NCI-H460 (cell line): Measurements from ENCODE around the gene PPP1R14B. TPM values are rescaled to one million over a fixed set of nuclear protein-coding genes. Genes with fewer than 3 reads are reported as not detected.

Experiments used
- DNase-seq: peaks from one replicate; pipeline ENCODE4 v3.0.0-alpha.2; 2016; ENCODE audit warnings: low read depth; ENCODE audit errors: extremely low read depth
- total RNA-seq: library from RNA; depleted of rRNA; stranded (reverse); fragments of >200 nt; shearing (Covaris generic); gene quantifications from 2 replicates; pipeline ENCODE4 v1.2.3, GENCODE V29; 2014

Gene PPP1R14B
- total RNA-seq, 1 experiment from 2014 or later, result 184 TPM

DNA sequence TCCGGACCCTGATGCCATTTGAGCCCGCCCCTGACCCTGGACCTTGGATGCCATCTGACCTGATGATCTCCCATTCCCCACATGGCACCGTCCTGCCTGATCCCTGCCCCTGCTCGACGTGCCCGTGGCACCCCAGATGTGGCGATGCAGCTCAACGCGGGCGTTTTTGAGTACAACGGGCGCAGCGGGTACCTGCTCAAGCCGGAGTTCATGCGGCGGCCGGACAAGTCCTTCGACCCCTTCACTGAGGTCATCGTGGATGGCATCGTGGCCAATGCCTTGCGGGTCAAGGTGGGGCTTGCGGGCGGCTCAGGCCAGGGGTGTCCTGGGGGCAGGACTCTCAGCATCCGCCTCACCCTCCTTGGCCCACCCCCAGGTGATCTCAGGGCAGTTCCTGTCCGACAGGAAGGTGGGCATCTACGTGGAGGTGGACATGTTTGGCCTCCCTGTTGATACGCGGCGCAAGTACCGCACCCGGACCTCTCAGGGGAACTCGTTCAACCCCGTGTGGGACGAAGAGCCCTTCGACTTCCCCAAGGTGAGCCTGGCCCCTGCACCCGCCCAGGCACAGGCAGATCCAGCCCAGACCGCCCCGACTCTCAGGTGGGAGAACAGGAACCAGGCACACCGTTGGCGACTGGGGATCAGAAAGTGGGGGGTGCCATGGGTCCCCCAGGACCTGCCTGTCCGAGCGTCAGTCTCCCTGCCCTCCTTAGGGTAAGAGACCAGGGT lies 15.7 kb upstream of the PPP1R14B start:
- DNase-seq, result no peak

DNA sequence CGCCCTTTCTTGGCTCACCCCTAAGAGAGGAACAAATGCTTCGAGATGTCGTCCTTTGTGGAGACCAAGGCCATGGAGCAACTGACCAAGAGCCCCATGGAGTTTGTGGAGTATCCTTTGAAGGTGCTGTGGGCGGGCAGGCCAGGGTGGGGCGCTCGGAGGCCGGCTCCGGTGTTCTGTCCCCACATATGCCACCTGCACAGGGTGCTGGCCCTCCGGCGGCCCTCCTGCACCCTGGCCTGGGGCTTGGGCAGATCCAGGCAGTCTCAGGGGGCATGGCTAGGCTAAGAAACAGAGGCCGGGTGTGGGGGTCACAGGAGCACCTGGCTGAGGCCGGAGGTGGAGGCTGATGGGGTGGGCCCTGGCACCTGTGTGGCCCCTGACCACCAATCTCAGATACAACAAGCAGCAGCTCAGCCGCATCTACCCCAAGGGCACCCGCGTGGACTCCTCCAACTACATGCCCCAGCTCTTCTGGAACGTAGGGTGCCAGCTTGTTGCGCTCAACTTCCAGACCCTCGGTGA lies 14.9 kb upstream of the PPP1R14B start:
- no peak for DNase-seq

DNA sequence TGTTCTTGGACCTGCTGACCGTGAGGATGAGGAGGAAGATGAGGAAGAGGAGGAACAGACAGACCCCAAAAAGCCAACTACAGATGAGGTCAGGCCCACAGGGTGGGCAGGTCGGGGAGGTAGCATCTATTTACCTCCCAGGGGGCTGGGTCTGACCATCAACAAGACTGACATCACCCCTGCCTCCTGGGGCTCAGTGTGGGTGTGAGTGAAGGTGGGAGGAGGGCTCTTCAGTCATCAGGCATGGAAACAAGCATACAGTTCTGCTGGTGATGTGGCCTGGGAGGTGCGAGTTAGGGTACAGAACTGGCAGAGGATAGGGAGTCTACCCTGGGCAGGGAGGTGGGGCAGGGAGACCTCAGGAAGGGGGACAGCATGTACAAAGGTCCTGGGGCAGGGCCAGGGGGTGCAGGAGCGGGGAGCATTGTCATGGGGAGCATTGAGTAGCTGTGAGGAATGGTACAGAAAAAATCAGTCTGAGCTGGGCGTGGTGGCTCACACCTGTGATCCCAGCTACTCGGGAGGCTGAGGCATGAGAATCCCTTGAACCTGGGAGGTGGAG lies 13.5 kb upstream of the PPP1R14B start:
- no peak for DNase-seq

DNA sequence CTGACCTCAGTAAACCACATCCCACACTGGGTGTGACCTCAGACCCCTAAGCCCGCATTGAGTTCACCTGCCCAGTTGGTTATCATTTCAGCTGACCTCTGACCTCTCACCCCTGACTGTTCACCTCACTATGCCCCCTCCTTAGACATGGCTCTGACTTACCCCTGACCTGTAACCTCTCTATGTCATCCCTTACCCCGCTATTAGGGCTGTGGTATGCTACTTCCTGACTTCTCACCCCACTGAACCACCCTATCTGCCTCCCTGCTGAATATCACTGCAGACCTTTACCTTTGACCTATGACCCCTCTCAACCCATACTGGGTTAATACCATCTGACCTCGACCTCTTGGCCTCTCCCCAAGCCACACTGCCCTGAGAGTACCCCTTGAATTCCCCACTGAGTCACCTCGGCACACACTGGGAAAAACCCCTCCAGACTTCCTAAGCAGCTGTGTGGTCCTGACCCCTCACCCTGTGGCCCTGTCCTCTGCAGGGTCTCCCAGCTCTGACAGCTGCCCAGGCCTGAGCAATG lies 12.9 kb upstream of the PPP1R14B start:
- no peak for DNase-seq

DNA sequence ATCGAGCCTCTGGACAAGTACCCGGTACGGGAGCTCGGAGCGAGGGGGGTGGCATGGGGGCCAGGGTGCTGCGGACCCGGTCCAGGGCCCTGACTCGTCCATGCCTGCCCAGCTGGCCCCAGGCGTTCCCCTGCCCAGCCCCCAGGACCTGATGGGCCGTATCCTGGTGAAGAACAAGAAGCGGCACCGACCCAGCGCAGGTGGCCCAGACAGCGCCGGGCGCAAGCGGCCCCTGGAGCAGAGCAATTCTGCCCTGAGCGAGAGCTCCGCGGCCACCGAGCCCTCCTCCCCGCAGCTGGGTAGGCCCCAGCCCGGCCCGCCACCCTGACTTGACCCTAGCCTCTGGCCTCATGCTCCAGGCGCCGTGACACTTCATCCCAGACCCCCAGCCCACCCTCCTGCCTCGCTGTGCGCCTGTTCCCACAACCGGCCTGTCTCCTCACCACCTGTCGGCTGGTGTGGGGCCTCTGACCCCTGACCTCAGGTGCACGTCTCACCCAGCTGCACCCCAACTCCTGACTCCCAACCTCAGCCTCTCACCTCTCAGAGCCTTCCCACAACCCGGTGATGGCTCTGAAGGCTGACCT lies 12.3 kb upstream of the PPP1R14B start:
- DNase-seq, result no peak

DNA sequence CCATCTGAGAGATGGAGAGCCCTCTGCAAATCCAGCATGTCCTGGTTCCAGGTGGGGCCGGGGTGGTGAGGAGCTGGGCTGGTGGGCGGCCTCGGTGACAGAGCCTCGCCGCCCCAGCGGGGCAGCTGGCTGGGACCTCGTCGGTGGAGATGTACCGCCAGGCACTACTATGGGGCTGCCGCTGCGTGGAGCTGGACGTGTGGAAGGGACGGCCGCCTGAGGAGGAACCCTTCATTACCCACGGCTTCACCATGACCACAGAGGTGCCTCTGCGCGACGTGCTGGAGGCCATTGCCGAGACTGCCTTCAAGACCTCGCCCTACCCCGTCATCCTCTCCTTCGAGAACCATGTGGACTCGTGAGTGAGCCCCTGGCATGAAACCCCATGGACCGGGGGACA lies 11.6 kb upstream of the PPP1R14B start:
- DNase-seq, result no peak

DNA sequence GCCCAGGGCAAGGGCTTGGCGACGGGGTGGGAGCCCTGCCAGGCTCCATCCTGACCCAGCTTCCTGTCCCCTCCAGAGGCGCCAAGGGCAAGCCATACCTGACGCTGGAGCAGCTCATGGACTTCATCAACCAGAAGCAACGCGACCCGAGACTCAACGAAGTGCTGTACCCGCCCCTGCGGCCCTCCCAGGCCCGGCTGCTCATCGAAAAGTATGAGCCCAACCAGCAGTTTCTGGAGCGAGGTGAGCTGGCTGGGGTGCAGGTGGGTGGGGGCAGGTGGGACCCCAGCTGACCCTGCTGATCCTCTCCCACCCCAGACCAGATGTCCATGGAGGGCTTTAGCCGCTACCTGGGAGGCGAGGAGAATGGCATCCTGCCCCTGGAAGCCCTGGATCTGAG lies 9.6 kb upstream of the PPP1R14B start:
- no peak for DNase-seq

DNA sequence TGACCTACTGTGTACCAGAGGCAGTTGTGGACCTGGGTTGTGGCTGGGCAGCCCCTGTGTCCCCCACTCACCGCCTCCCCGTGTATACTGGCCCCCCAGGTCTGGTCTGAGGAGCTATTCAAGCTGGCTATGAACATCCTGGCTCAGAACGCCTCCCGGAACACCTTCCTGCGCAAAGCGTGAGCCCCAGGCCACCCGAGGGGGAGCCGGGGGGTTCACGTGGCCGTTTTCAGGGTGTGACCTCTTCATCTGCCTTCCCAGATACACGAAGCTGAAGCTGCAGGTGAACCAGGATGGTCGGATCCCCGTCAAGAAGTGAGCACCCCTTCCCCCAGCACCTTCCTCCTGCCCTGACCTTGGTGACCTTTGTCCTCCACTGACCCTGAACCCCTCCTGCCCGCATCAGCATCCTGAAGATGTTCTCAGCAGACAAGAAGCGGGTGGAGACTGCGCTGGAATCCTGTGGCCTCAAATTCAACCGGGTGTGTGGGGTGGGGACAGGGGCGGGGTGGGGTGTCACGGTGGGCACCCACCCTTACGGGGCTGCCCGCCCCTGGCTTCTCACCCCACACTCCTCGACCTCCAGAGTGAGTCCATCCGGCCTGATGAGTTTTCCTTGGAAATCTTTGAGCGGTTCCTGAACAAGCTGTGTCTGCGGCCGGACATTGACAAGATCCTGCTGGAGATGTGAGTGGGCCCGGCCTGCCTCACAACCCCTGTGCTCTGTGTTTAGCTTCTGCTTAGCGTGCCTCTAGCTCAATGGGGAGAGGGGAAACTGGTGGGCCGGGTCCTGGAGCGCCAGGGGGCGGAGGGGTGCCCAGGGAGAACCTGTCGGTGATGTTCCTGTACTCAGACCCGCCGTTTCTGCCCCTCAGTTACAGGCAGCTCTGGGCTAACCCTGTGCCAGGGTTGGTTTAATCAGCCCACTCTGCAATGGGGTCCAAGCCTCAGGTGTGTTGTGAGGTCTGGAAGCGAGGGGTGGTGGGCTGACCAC lies 8.7 kb upstream of the PPP1R14B start:
- no peak for DNase-seq

DNA sequence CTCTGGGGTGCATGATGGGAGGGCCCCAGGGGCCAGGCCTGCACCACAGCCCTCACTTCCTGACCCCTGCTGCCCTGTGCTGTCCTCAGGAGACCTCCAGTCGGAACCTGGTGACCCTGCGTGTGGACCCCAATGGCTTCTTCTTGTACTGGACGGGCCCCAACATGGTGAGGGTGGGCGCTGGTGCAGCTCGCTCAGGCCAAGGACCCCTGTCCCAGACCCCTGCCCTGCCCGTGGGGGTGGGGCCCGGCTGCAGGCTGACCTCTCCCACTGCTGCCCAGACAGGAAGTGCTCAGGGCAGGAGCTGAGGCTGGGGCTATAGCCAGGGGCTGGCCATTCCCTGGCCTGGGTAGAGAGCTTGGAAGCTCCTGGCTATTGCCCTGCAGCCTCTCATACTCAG lies 7.6 kb upstream of the PPP1R14B start:
- DNase-seq, result no peak

DNA sequence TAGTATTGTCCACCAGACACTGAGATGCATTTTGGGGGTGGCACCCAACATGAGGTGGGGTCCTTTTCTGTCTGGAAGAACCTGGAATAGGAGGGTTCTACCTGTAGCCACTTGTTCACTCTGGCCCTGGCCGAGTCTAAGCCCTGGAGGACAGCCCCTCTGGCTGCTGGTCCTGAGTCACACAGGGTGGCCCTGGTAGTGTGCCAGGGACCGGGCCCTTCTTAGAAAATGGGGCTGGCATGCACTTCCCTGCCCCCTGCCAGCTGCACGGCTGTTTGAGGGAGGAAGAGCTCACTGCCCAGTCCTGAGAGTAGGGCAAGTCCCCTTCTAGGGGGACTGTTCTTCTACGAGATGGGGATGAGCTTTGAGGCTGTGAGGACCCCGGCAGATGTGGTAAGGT lies 6.7 kb upstream of the PPP1R14B start:
- DNase-seq, result no peak

DNA sequence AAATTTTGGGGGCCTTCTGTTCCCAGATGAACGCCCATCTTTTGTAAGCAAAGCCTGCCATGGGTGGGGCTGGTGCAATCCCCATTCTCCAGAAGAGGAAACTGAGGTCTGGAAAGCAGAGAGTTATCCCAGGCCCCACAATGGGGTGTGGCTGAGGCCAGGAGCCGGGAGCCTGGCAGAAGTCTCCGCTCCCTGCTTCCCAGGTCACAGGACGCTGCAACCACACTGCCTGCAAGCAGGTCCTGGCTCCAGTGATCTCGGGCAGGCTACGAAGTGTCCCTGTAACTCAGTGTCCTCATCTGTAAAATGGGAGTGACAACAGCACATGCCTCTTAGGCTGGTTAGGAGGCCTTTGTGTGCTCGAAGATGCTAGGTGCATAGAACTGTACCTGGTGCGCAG lies 6.3 kb upstream of the PPP1R14B start:
- DNase-seq, result no peak

DNA sequence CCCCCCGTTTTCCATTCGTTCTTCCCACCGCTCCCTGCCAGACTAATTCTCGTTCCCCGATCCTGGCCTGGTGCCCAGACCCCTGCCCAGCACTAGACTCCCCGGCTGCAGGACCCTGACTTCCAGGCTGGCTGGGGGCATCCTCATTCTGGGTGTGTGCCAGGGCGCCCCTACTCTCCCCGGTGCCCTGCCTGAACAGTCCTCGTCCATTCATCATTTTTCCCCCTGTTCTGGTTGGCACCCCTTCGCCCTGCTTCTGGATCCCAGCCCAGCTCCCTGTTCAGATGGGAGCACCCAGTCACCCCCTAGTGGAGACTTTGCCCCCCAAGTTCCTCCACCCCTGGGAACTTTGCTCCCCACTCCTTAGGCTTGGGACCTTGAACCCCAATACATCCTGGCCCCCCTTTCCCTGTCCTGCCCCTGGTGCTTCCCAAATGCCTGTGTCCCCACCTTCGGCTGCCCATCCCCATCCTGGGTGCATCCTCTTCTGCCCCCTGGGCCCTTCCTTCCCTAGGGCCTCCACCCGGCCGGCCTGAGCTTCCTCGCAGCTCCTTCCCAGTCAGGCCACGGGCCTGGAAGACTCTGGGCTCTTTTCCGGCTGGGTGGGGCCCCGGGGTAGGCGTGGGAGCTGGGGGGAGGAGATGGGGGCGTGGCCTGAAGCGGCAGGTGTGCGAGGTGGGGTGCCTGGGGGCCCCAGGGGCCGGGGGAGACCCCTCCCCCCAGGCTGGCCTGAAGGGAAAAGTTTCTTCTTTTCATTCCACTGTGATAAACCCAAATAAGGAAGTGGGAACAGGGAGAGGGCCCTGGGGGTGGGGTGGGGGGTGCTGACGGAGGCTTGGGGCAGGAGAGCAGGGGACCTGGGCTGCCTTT lies 5.5 kb upstream of the PPP1R14B start:
- no peak for DNase-seq

DNA sequence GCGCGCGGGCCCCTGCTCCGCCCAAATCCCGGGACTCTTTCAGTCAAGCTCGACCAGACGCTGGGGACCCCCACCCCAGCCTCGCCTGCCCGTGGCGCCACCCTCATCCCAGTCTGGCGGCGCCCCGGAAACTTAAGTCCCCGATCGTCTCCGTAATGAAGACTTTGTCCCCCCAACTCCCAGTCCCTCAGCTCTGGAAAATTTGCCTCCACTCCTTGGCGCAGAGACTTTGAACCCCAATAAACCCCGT lies 4.9 kb upstream of the PPP1R14B start:
- DNase-seq, result no peak

DNA sequence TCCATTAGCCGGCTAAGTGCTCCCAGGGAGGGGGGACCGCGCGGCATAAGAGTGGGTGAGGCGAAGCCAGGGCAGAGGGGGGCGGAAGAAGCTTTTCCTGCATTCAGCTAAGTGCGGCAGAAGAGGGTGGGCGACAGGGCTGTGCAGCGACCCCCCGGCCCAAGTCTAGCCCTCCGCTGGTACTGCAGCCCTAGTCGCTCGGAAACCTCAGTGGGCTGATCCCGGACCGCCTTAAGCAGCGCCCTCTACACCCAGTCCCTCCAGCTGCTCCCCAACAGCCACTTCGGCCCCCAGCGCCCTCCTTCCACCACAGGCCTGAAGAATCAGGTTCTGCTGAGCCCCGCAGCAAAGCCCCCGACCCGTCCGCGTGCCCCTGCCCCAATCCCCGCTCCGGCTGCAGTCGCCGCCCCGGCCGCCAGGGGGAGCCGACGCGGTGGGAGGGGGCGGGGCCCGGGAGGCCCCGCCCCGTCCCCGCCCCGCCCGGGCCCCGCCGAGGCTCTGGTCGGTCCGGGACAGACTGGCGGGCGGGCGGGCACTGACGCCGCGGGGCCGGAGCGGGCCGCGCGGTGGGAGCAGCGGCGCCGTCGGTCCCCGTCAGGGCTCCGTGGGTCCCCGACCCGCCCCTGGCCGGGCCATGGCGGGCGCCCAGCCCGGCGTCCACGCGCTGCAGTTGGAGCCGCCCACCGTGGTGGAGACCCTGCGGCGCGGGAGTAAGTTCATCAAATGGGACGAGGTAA lies 4.4 kb upstream of the PPP1R14B start, which contains the start of gene PLCB3:
TSS of gene PLCB3 (plus strand) at position 515 of the 737 bp plus-strand sequence. CDS start at position 635, 120 bp downstream.
- no peak for DNase-seq

DNA sequence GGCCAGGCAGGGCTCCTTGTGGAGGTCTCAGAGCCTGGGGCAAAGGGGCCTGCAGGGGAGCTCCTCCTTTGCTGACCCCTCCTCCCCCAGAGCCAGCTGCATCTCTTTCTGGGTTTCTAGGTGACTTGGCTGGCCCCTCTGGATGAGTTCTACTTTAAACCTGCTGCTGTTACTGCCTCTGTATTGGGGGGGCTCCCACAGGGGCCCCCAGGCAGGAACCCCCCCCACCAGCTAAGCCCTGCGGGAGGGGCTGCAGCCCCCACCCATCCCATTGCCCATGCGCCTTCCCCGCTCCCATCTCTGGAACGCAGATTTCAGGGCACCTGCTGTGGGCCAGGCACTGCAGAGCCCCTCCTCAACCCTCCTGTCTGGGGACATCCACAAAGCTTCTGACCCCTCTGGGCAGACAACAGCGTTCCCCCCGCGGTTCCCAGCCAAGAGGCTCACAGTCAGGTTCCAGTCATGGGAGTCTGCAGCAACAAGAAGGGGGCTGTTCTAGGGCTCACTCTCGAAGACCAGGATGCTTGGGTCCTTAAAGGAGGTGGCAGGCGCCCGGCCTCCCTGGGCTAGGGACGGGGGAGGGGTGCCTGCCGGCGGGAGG lies 3.8 kb upstream of the PPP1R14B start:
- no peak for DNase-seq

DNA sequence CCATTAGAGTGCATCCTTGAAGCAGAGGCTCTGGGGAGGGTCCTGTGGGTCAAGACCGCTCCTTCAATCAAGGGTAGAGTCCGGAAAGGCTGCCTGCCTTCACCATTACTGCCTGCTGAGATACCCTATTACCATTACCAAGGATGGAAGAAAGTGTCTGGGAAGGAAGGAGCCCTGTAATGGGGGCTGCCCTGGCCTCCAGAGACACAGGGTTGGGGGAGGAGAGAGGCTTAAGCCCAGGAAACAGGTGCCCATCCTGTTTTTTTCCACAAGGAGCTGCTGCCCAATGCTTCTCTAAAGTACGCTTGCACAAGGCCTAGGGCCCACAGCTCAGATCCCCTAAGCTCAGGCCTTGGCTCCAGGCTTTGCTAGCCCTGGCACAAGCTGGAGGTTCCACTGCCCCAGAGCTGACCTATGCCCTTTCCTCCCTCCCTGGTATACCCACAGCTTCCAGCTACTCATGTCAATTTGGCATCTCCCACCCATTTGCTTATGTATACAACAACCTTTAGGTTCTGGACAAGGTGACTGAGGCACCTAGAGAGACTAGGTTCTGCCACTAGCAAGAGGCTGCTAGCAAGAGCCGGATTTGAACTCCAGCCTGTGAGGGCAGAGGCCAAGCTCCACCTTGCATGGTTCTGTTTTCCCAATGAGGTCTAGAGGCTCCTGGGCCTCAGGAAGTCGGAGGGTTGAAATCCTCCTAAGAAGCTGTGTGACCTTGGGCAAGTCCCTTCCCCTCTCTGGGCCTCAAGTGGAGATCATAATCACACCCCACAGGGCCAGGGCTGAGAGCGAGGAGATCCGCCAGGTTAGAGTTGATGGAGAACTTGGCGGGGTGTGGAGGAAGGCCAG lies 3.0 kb upstream of the PPP1R14B start:
- DNase-seq, result no peak

DNA sequence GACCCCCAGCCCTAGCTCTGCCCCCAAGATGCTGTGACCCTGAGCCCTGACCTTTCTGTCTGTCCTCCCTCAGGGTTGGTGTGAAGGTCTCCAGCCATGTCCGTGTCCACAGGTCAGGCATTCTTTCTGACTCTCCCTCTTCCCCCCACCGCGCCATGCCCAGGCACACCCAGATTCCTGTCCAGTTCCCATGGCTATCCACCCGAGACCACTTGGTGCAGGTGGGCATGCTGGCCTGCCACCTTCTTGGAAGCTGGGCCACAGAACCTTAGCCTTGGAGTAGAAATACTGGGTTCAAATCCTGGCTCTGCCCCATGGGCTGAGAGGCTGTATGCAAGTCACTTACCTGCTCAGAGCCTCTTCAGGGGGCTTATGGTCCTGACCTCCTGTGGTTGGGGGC lies 2.3 kb upstream of the PPP1R14B start:
- DNase-seq, result no peak

DNA sequence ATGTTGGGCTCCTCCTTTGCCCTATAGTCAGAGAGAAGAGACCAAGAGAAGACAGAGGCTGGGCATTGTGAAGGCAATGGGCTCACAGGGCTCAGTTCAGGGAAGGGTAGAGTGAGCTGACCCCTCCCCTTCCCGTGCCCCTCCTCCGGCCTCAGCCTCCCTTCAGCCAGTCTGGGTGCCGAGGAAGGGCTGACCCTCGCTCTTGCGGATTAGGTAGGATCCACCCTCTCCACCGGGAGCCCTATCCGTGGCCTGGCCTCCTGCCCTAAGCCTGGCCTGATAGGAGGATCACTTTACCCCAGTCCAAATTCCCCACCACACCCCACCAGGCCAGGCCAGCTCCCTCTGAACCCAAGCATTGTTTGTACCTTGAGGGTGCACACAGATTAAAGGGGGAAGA lies 1.8 kb upstream of the PPP1R14B start:
- DNase-seq, result no peak
